Psoas muscle (tissue), 8 donors: ENCODE results near the gene EPB41L4B. TPM values are rescaled to one million over a fixed set of nuclear protein-coding genes. Genes with fewer than 3 reads are reported as not detected.

Experiments used
- ATAC-seq, 4 donors: fragments of 200-7000 bp; cut with Tn5 transposase; one replicate each; pipeline ENCODE4 v1.9.1; 2020; ENCODE audit warnings: moderate library complexity in 3 of 4, mild to moderate bottlenecking in 2 of 4
- DNase-seq, 2 donors: peaks; one replicate each; pipeline ENCODE4 v3.0.0-alpha.2; 2020
- H3K27ac ChIP-seq: fragments of 200-600 bp; one replicate; pipeline ENCODE4 v1.8.0; 2022
- H3K27me3 ChIP-seq, 3 donors: fragments of 200-600 bp in 1 of 3; one replicate each; pipeline versions ENCODE4 v1.6.1 to v1.8.0; 2013 to 2022; ENCODE audit warnings: low read length in 2 of 3, mild to moderate bottlenecking in 2 of 3, moderate library complexity in 1 of 3; ENCODE audit not compliant: insufficient read depth in 3 of 3
- H3K36me3 ChIP-seq, 2 donors: fragments of 200-600 bp in 1 of 2; one replicate each; pipeline versions ENCODE4 v1.6.1 to v1.8.0; 2013 to 2022; ENCODE audit warnings: low read depth in 1 of 2, mild to moderate bottlenecking in 1 of 2, moderate library complexity in 1 of 2; ENCODE audit not compliant: insufficient read depth in 1 of 2
- H3K4me1 ChIP-seq: fragments of 200-600 bp; one replicate; pipeline ENCODE4 v1.8.0; 2022
- H3K4me3 ChIP-seq: fragments of 200-600 bp; one replicate; pipeline ENCODE4 v1.8.0; 2022; ENCODE audit warnings: mild to moderate bottlenecking
- H3K9me3 ChIP-seq: fragments of 200-600 bp; one replicate; pipeline ENCODE4 v1.8.0; 2022
- WGBS, 3 donors: extraction: QIAGEN DNeasy Blood & Tissue Kit; methylation state at CpG; one replicate each; pipeline versions ENCODE4 v1.1.6 to v1.1.7; 2013; 5-methylcytosine and 5-hydroxymethylcytosine counted together
- intact Hi-C, 2 donors: fragments of 100-400 bp; cut with DNase I; formaldehyde crosslinking; loops; one replicate each; pipeline versions ENCODE4 v1.11.0 to v1.14.2; 2022
- polyA plus RNA-seq, 3 donors: library from polyadenylated mRNA; stranded (reverse); fragments of 200-250 nt; gene quantifications; one replicate each; pipeline ENCODE4 v1.2.3, GENCODE V29; 2013
- total RNA-seq, 4 donors: library from RNA; stranded (reverse); fragmentation: NEBNext Ultra II Directional in 2 of 4; extraction: Animal tissue kit (Norgen Biotek cat#: 25700) in 2 of 4; gene quantifications; one replicate each; pipeline versions ENCODE4 v1.2.1 to v1.2.4, GENCODE V29; 2021 to 2023
- TF ChIP-seq, protein P1 (sequence below): fragments of 200-600 bp; IDR thresholded peaks from one replicate; pipeline ENCODE4 v1.8.0; 2022; ENCODE audit warnings: antibody characterized with exemption
- donor health status: healthy with polysubstance abuse.
- donor health status: DM: no; HTN: no; CAD: no; lungs with moderate emphysema.
- donor health status: Bipolar disorder and iron deficiency.
- donor health status: healthy.
- donor health status: DM: yes; HTN: yes; CAD: no.
- donor health status: DM: no; HTN: no; CAD: no.
- donor health status: DM: no; HTN: no; CAD: no.
- donor health status: DM: yes; HTN: yes; CAD: no.

The EPB41L4B gene
- total and polyA plus RNA-seq, 7 donors: 0.33 to 4.6 (median 1.8) TPM

DNA sequence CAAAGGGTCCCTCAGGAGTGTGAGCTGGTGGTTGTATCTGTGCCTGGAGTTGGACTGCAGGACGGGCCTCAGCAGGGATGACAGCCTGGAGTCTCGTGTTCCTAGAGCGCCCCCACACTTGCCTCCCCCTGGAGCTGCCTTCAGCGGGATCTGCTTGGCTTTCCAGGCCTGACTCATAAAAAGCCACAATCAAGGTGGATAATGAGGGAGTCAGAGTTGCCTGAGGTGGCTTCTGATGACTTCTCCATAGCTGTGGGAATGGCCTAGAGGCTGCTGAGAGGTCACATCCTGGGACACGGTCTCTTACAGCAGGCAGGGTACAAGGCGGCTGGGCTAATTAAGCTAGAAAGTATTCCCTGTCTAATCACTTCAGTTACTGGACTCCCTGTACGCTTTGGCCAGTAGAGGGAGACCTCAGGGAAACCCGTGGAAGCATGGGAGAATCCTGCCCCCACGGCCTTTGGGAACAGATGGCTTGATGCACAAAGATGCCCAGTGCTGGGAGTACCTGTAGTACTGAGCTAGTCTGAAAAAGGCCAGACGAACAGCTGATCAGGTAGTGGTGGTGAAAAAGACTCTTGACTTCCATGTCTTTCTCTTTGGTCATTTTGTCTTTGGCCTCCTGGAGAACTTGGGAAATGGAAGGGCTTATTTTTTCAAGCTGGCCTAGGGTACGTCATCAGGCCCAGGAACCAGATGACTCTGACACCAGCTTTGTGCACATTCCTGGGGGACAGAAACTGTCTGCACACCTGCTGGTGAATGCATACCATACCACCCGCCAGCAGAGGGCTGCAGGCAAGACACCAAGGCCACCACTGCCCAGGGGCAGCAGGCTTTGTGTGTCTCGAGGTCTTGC is 137.7 kb downstream of the EPB41L4B start:
- no peaks in the 10 kb centered on the region for H3K36me3 ChIP-seq
- WGBS, 3 donors: 65 to 69% (median 66%) methylated on average over 13 of the region's 13 CpGs
- no peaks in the 10 kb centered on the region for H3K9me3 ChIP-seq
- TF ChIP-seq, protein P1, sequence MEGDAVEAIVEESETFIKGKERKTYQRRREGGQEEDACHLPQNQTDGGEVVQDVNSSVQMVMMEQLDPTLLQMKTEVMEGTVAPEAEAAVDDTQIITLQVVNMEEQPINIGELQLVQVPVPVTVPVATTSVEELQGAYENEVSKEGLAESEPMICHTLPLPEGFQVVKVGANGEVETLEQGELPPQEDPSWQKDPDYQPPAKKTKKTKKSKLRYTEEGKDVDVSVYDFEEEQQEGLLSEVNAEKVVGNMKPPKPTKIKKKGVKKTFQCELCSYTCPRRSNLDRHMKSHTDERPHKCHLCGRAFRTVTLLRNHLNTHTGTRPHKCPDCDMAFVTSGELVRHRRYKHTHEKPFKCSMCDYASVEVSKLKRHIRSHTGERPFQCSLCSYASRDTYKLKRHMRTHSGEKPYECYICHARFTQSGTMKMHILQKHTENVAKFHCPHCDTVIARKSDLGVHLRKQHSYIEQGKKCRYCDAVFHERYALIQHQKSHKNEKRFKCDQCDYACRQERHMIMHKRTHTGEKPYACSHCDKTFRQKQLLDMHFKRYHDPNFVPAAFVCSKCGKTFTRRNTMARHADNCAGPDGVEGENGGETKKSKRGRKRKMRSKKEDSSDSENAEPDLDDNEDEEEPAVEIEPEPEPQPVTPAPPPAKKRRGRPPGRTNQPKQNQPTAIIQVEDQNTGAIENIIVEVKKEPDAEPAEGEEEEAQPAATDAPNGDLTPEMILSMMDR: no peak
- DNase-seq (no peak), ATAC-seq (peak in 2 of 4 donors; percentile 43 to 62)
- intact Hi-C loops: loop anchor here in 1 of 2 donors (5.0 kb wide), 1 partner anchor 134 kb away; no protein-coding TSS in a partner anchor
- no peaks in the 10 kb centered on the region for H3K27me3 ChIP-seq
- no peak overlapping the region for H3K27ac ChIP-seq
- no peak overlapping the region for H3K4me3 ChIP-seq
- no peaks in the 10 kb centered on the region for H3K4me1 ChIP-seq

DNA sequence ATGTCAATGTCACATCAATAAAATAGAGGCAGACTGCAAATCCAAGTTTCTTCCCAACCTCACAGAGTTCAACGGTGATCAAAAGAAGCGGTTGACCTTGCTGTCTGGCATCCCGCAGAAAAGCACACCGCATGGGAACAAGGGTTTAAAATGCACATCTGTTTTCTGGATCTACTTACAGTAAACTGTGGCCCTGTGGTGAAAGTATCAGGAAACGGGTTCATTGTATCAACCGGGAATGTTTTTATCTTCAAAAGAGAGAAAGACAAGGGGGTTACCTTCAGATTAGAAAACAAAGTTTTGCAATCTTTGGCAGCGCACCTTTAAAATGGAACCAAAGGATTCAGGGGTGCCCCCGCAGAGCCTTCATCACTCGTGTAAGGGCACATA is 138.3 kb downstream of the EPB41L4B start:
- WGBS, 3 donors: 53 to 61% (median 58%) methylated on average over 9 of the region's 9 CpGs
- Histone ChIP-seq H3K4me3 (no peak overlapping the region), H3K27ac (no peak overlapping the region), H3K36me3 (no peaks in the 10 kb centered on the region), H3K4me1 (no peaks in the 10 kb centered on the region), H3K9me3 (no peaks in the 10 kb centered on the region), H3K27me3 (no peaks in the 10 kb centered on the region)
- TF ChIP-seq, protein P1: no peak
- intact Hi-C loops: loop anchor here in 1 of 2 donors (5.0 kb wide), 1 partner anchor 135 kb away; no protein-coding TSS in a partner anchor
- ATAC-seq (no peak), DNase-seq (no peak)

DNA sequence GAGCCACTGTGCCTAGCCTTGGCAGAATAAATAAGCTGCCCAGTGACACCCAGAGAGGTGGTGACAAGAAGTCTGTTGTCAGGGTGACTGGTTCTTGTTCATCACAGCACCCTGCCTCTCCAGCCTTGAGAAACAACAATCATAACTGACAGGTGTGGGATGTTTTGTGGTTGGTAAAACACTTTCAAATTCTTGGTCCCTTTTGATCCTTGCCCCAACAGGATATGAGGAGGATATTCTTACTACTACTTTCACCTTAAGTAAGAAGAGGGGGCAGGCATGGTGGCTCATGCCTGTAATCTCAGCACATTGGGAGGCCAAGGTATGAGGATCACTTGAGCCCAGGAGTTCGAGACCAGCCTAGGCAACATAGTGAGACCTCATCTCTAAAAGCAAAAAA is 139.6 kb downstream of the EPB41L4B start:
- TF ChIP-seq, protein P1: no peak
- 95 to 100% (median 95%) methylated on average over 1 of the region's 1 CpG for WGBS, 3 donors
- Histone ChIP-seq H3K36me3 (no peaks in the 10 kb centered on the region), H3K4me3 (no peak overlapping the region), H3K9me3 (no peaks in the 10 kb centered on the region), H3K27ac (no peak overlapping the region), H3K4me1 (no peaks in the 10 kb centered on the region), H3K27me3 (no peaks in the 10 kb centered on the region)
- DNase-seq (no peak), ATAC-seq (no peak)
- intact Hi-C loops: loop anchor here in 1 of 2 donors (5.0 kb wide), 1 partner anchor 136 kb away; no protein-coding TSS in a partner anchor

DNA sequence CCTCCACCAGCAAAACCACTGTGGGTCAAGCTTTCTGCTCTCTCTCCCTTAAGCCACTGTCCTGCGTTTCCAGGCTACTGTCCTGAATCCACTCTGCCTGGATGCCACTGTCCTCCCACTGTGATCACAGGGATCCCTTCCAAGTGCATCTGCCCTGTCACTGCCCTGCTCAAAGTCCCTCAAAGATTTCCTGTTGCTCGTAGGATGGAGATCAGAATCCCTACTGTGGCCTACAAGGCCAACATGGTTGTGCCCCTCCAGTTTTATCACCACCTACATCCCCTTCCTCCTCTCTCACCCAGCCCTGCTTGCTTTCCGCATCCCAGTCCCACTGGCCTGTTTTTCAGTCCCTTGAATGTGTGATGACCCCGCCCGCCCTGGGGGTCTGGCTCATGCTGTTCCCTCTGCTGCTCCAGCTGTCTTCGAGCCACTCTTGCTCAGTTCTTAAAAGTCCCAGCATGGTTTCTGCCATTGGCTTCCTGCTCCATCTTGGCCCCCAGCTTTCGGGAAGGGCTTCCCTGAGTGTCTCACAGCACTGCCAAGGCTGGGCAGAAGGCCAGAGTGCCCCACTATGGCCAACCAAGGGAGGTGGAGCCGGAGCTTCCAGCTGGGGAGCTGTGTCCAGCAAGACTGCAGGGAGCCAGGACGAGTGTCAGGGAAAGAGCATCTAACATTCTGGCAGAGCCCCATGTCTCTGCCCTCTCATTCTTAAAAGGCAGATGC is 140.9 kb downstream of the EPB41L4B start:
- no peaks in the 10 kb centered on the region for H3K9me3 ChIP-seq
- TF ChIP-seq, protein P1: no peak
- H3K4me1 ChIP-seq: no peaks in the 10 kb centered on the region
- no peaks in the 10 kb centered on the region for H3K27me3 ChIP-seq
- intact Hi-C loops: loop anchor here in 1 of 2 donors (5.0 kb wide), 1 partner anchor 137 kb away; no protein-coding TSS in a partner anchor
- no peak overlapping the region for H3K4me3 ChIP-seq
- DNase-seq: no peak
- H3K36me3 ChIP-seq: no peaks in the 10 kb centered on the region
- 32 to 61% (median 41%) methylated on average over 9 of the region's 9 CpGs for WGBS, 3 donors
- H3K27ac ChIP-seq: no peak overlapping the region
- no peak for ATAC-seq
